Mesenchymal stem cell (in vitro differentiated cells and primary cell): ENCODE measurements around the gene VSIG10.

Experiments used
- DNase-seq: peaks from one replicate; pipeline ENCODE4 v3.0.0-alpha.2; 2013
- H2AFZ ChIP-seq: one replicate; pipeline ENCODE4 v1.6.1; 2013; ENCODE audit warnings: low read depth, mild to moderate bottlenecking, control low read depth, inconsistent platforms, low read length, moderate library complexity
- H2AK5ac ChIP-seq: 2 replicates; pipeline ENCODE4 v1.6.1; 2013; ENCODE audit warnings: low read length, moderate library complexity, mild to moderate bottlenecking, inconsistent platforms; ENCODE audit not compliant: severe bottlenecking
- H2BK120ac ChIP-seq: one replicate; pipeline ENCODE4 v1.6.1; 2013; ENCODE audit warnings: low read depth, mild to moderate bottlenecking, inconsistent platforms, low read length, moderate library complexity
- H2BK12ac ChIP-seq, 2 experiments: one replicate each; pipeline ENCODE4 v1.6.1; 2013; ENCODE audit warnings: inconsistent platforms in 2 of 2, low read length in 2 of 2, mild to moderate bottlenecking in 2 of 2, moderate library complexity in 2 of 2, control low read depth in 1 of 2
- H2BK15ac ChIP-seq: one replicate; pipeline ENCODE4 v1.6.1; 2013; ENCODE audit warnings: mild to moderate bottlenecking, low read depth, inconsistent platforms; ENCODE audit not compliant: poor library complexity, severe bottlenecking
- H2BK5ac ChIP-seq: 2 replicates; pipeline ENCODE4 v1.6.1; 2013; ENCODE audit warnings: low read depth, mild to moderate bottlenecking, low read length, control low read depth, inconsistent platforms; ENCODE audit not compliant: poor library complexity, severe bottlenecking
- H3K14ac ChIP-seq, 2 experiments: one replicate each; pipeline ENCODE4 v1.6.1; 2013; ENCODE audit warnings: inconsistent platforms in 2 of 2, low read length in 2 of 2, control low read depth in 1 of 2, mild to moderate bottlenecking in 1 of 2, moderate library complexity in 1 of 2
- H3K18ac ChIP-seq, 2 experiments: one replicate each; pipeline ENCODE4 v1.6.1; 2013; ENCODE audit warnings: inconsistent platforms in 2 of 2, low read length in 2 of 2, control low read depth in 1 of 2, low read depth in 1 of 2, mild to moderate bottlenecking in 1 of 2
- H3K23ac ChIP-seq, 2 experiments: one replicate each; pipeline ENCODE4 v1.6.1; 2013; ENCODE audit warnings: inconsistent platforms in 2 of 2, low read length in 2 of 2, mild to moderate bottlenecking in 2 of 2, moderate library complexity in 2 of 2, control low read depth in 1 of 2
- H3K27ac ChIP-seq: 2 replicates; pipeline ENCODE4 v1.5.1; 2013; ENCODE audit warnings: mild to moderate bottlenecking, moderate library complexity, low read length, control low read depth, inconsistent platforms; ENCODE audit not compliant: poor library complexity, severe bottlenecking
- H3K27me3 ChIP-seq, 2 experiments: 2 replicates each; pipeline versions ENCODE4 v1.6.1 to v1.7.0; 2013; ENCODE audit warnings: low read length in 2 of 2, mild to moderate bottlenecking in 2 of 2, moderate library complexity in 2 of 2, control low read depth in 1 of 2, inconsistent platforms in 1 of 2; ENCODE audit not compliant: control insufficient read depth in 1 of 2, insufficient read depth in 1 of 2
- H3K36me3 ChIP-seq, 2 experiments: 2 replicates each; pipeline versions ENCODE4 v1.6.1 to v1.7.0; 2013; ENCODE audit warnings: low read length in 2 of 2, control low read depth in 1 of 2, inconsistent platforms in 1 of 2, low read depth in 1 of 2, mild to moderate bottlenecking in 1 of 2; ENCODE audit not compliant: insufficient read depth in 2 of 2, control insufficient read depth in 1 of 2
- H3K4ac ChIP-seq, 2 experiments: one replicate each; pipeline ENCODE4 v1.6.1; 2013; ENCODE audit warnings: inconsistent platforms in 2 of 2, low read length in 2 of 2, mild to moderate bottlenecking in 2 of 2, moderate library complexity in 2 of 2, control low read depth in 1 of 2, low read depth in 1 of 2
- H3K4me1 ChIP-seq: 2 replicates; pipeline ENCODE4 v1.6.1; 2013; ENCODE audit warnings: low read depth, low read length, control low read depth; ENCODE audit not compliant: control insufficient read depth, insufficient read depth
- H3K4me2 ChIP-seq: 2 replicates; pipeline ENCODE4 v1.6.1; 2013; ENCODE audit warnings: low read length, mild to moderate bottlenecking, inconsistent platforms; ENCODE audit not compliant: poor library complexity, severe bottlenecking
- H3K4me3 ChIP-seq, 2 experiments: 2 replicates each; pipeline versions ENCODE4 v1.5.1 to v1.7.0; 2013; ENCODE audit warnings: low read length in 2 of 2, mild to moderate bottlenecking in 2 of 2, control low read depth in 1 of 2, low read depth in 1 of 2; ENCODE audit not compliant: insufficient read depth in 1 of 2
- H3K79me1 ChIP-seq: replicated peaks from 2 replicates; pipeline ENCODE4 v1.6.1; 2013; ENCODE audit warnings: mild to moderate bottlenecking, control low read depth, low read length, inconsistent platforms; ENCODE audit not compliant: poor library complexity, severe bottlenecking
- H3K9ac ChIP-seq: 2 replicates; pipeline ENCODE4 v1.7.0; 2013; ENCODE audit warnings: mild to moderate bottlenecking, low read length, moderate library complexity
- H3K9me3 ChIP-seq: 2 replicates; pipeline ENCODE4 v1.7.0; 2013; ENCODE audit warnings: mild to moderate bottlenecking, low read length; ENCODE audit not compliant: control insufficient read depth
- H4K8ac ChIP-seq: one replicate; pipeline ENCODE4 v1.6.1; 2013; ENCODE audit warnings: inconsistent platforms, mild to moderate bottlenecking, low read length, moderate library complexity
- H4K91ac ChIP-seq: one replicate; pipeline ENCODE4 v1.6.1; 2013; ENCODE audit warnings: mild to moderate bottlenecking, low read length, inconsistent platforms
- WGBS: methylation state at CpG from one replicate; pipeline ENCODE4 v1.1.7; 2013; ENCODE audit warnings: mixed read lengths; 5-methylcytosine and 5-hydroxymethylcytosine counted together

The VSIG10 gene

DNA sequence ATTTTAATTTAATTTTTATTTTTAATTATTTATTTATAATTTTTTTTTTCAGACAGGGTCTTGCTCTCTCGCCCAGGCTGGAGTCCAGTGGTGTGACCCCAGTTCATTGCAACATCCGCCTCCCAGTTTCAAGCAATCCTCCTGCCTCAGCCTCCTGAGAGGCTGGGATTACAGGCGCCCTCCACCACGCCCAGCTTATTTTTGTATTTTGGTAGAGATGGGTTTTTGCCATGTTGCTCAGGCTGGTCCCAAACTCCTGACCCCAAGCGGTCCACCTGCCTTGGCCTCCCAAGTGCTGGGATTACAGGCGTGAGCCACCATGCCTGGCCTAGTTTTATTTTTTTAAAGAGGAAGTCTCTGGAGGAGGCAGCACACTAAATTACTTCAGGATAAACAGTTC, 18.5 kb upstream of the VSIG10 start:
- H2BK120ac ChIP-seq = no peak overlapping the region
- no peaks in the 10 kb centered on the region for H3K79me1 ChIP-seq
- H3K23ac ChIP-seq = no peak overlapping the region
- no peak overlapping the region for H2BK15ac ChIP-seq
- no peak overlapping the region for H2BK12ac ChIP-seq
- no peak overlapping the region for H2AK5ac ChIP-seq
- WGBS = 98% methylated on average over 6 of the region's 6 CpGs
- no peaks in the 10 kb centered on the region for H3K27me3 ChIP-seq
- no peak overlapping the region for H2AFZ ChIP-seq
- no peak overlapping the region for H3K27ac ChIP-seq
- no peak for DNase-seq
- H3K18ac ChIP-seq = no peak overlapping the region
- no peaks in the 10 kb centered on the region for H3K9me3 ChIP-seq
- no peak overlapping the region for H3K9ac ChIP-seq
- peaks cover 0 to 5% of the 10 kb centered on the region in 2 experiments for H3K36me3 ChIP-seq
- no peaks in the 10 kb centered on the region for H3K4me1 ChIP-seq
- no peak overlapping the region for H4K8ac ChIP-seq
- H3K14ac ChIP-seq = no peak overlapping the region
- no peak overlapping the region for H3K4me3 ChIP-seq
- H3K4ac ChIP-seq = no peak overlapping the region
- H3K4me2 ChIP-seq = no peak overlapping the region
- H2BK5ac ChIP-seq = no peak overlapping the region
- no peak overlapping the region for H4K91ac ChIP-seq

- H3K4ac ChIP-seq = no peak overlapping the region
- no peaks in the 10 kb centered on the region for H3K79me1 ChIP-seq
- peaks cover 0 to 2% of the 10 kb centered on the region in 2 experiments for H3K36me3 ChIP-seq
- no peak overlapping the region for H4K8ac ChIP-seq
- H3K18ac ChIP-seq = no peak overlapping the region
- peak; percentile 71 for DNase-seq
- WGBS = 11% methylated on average over 7 of the region's 8 CpGs
- H3K14ac ChIP-seq = no peak overlapping the region
- no peak overlapping the region for H2BK5ac ChIP-seq
- no peak overlapping the region for H3K4me3 ChIP-seq
- no peak overlapping the region for H3K27ac ChIP-seq
- no peaks in the 10 kb centered on the region for H3K27me3 ChIP-seq
- H2AFZ ChIP-seq = no peak overlapping the region
- H3K9me3 ChIP-seq = no peaks in the 10 kb centered on the region
- H3K9ac ChIP-seq = peak overlapping the region; percentile 88
- H2AK5ac ChIP-seq = no peak overlapping the region
- H3K4me1 ChIP-seq = no peaks in the 10 kb centered on the region
- peak overlapping the region; percentile 34 for H2BK120ac ChIP-seq
- no peak overlapping the region for H2BK12ac ChIP-seq
- no peak overlapping the region for H3K23ac ChIP-seq
- no peak overlapping the region for H2BK15ac ChIP-seq
- no peak overlapping the region for H4K91ac ChIP-seq
- H3K4me2 ChIP-seq = no peak overlapping the region
These were observed 17.0 kb upstream of the VSIG10 start for GRCh38 chr12:118120579-118121363.

DNA sequence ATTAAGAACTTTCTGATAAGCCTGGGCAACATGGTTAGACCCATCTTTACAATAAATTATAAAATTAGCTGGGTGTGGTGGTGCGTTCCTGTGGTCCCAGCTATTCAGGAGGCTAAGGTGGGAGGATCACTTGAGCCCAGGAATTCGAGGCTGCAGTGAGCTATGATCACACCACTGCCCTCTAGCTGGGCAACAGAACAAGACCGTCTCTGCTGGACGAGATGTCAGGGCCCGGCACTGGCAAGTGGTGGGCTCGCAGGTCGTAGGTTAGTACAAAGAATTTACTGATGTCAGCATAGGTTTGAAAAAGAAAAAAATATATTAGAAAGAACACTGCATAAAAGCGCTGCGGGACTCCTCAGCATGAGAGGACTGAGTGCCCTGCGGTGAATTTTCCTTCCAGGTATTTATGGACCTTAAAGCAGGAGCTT, 15.7 kb upstream of the VSIG10 start:
- H2AK5ac ChIP-seq = no peak overlapping the region
- H3K4me3 ChIP-seq = no peak overlapping the region
- no peak overlapping the region for H4K8ac ChIP-seq
- H3K18ac ChIP-seq = no peak overlapping the region
- H2AFZ ChIP-seq = no peak overlapping the region
- no peak overlapping the region for H3K23ac ChIP-seq
- no peaks in the 10 kb centered on the region for H3K27me3 ChIP-seq
- H3K9me3 ChIP-seq = peaks cover 7% of the 10 kb centered on the region
- H3K79me1 ChIP-seq = no peaks in the 10 kb centered on the region
- no peak overlapping the region for H3K14ac ChIP-seq
- WGBS = 74% methylated on average over 10 of the region's 10 CpGs
- H2BK15ac ChIP-seq = no peak overlapping the region
- H2BK12ac ChIP-seq = no peak overlapping the region
- H4K91ac ChIP-seq = no peak overlapping the region
- H3K4me1 ChIP-seq = no peaks in the 10 kb centered on the region
- DNase-seq = no peak
- H3K36me3 ChIP-seq = peaks cover 0 to 4% of the 10 kb centered on the region in 2 experiments
- H3K27ac ChIP-seq = no peak overlapping the region
- no peak overlapping the region for H3K4me2 ChIP-seq
- no peak overlapping the region for H2BK5ac ChIP-seq
- H3K4ac ChIP-seq = no peak overlapping the region
- no peak overlapping the region for H2BK120ac ChIP-seq
- no peak overlapping the region for H3K9ac ChIP-seq

DNA sequence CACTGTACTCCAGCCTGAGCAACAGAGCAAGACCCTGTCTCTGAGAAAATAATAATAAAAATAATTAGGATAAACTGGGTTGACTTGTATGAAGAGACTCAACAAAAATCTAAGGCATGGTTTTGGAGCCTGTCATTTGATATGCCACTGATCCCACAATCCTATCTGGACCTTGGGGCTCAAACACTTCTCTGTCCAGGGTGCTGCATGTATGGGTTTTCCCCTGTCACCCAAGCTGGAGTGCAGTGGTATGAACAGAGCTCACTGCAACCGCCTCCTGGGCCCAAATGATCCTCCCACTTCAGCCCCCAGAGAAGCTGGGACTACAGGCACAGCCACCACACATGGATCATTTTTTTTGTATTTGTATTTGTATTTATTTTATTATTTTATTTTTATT, 5.3 kb upstream of the VSIG10 start:
- no peak for DNase-seq
- Histone ChIP-seq H3K9me3 (no peaks in the 10 kb centered on the region), H2BK120ac (no peak overlapping the region), H3K14ac (no peak overlapping the region), H3K18ac (no peak overlapping the region), H2BK5ac (no peak overlapping the region), H3K4me1 (peaks cover 5% of the 10 kb centered on the region), H2BK12ac (no peak overlapping the region), H3K4me2 (no peak overlapping the region), H3K4ac (no peak overlapping the region), H3K27me3 (no peaks in the 10 kb centered on the region), H3K23ac (no peak overlapping the region), H2AFZ (no peak overlapping the region), H4K91ac (no peak overlapping the region), H2AK5ac (no peak overlapping the region), H2BK15ac (no peak overlapping the region), H4K8ac (no peak overlapping the region), H3K36me3 (no peaks in the 10 kb centered on the region), H3K9ac (no peak overlapping the region), H3K4me3 (no peak overlapping the region), H3K79me1 (no peaks in the 10 kb centered on the region), H3K27ac (no peak overlapping the region)
- WGBS = 83% methylated on average over 1 of the region's 1 CpG
